ENCODE results near the gene HDDC3. TPM values are rescaled to one million over a fixed set of nuclear protein-coding genes. Genes with fewer than 3 reads are reported as not detected.

Gene HDDC3
- total and polyA plus RNA-seq, 2 donors (not counting 3 experiments of a cell fraction or from before 2014, with no cell fraction given) = 16.0 to 20.2 TPM

GRCh38 chr15:90905306-90906180, 26.8 kb downstream of the HDDC3 start:
- Histone ChIP-seq H2AFZ (ENCODE audit: low read depth, low read length) (no peak overlapping the region), H3K79me2 (ENCODE audit: control insufficient read depth, insufficient read depth, low read length) (peaks cover 4% of the 10 kb centered on the region), H3K9me1 (replicated peaks; ENCODE audit: control insufficient read depth, extremely low read depth, insufficient read depth, low read length) (no peaks in the 10 kb centered on the region), H3K27me3 (ENCODE audit: control insufficient read depth in 2 of 2, insufficient read depth in 2 of 2, low read length in 2 of 2) (no peaks in the 10 kb centered on the region), H3K4me1 (ENCODE audit: control insufficient read depth, extremely low read depth, insufficient read depth, low read length) (peaks cover 17% of the 10 kb centered on the region), H3K27ac (ENCODE audit: insufficient read depth, low read depth, low read length) (no peak overlapping the region), H3K9me3 (replicated peaks; ENCODE audit: control insufficient read depth, insufficient read depth, low read length) (no peaks in the 10 kb centered on the region), H3K4me2 (ENCODE audit: insufficient read depth, low read length) (no peak overlapping the region), H3K4me3 (replicated peaks in 1 of 3; ENCODE audit: insufficient read depth in 1 of 3, low read depth in 1 of 3, low read length in 3 of 3) (no peak overlapping the region), H3K9ac (replicated peaks; ENCODE audit: extremely low read depth, insufficient read depth, low read length) (no peak overlapping the region), H3K36me3 (ENCODE audit: control insufficient read depth in 2 of 2, extremely low read depth in 1 of 2, insufficient read depth in 2 of 2, low read length in 2 of 2) (peaks cover under 1 to 37% of the 10 kb centered on the region in 2 experiments), H4K20me1 (replicated peaks; ENCODE audit: control insufficient read depth, extremely low read depth, insufficient read depth, low read length) (no peaks in the 10 kb centered on the region)
- CTCF ChIA-PET = interaction anchor here (3.4 to 7.3 kb wide), 2 partner anchors 20 to 26 kb away, joined by 18 to 57 read pairs; partner anchors contain the start of gene HDDC3
- intact Hi-C loops (cut with micrococcal nuclease) = no loop called here
- no peak for DNase-seq (ENCODE audit: low read depth, low spot score)
- TF ChIP-seq POLR2AphosphoS5 (IDR thresholded peaks at IDR 0.05; ENCODE audit: insufficient read depth, low read depth, low read length) (no peak), GATA2 (IDR thresholded peaks at IDR 0.05; ENCODE audit: insufficient read depth, insufficient read length, low read depth, low read length) (no peak), JUN (IDR thresholded peaks at IDR 0.05; ENCODE audit: borderline replicate concordance, insufficient read depth, insufficient read length, low read depth) (no peak), MYC (IDR thresholded peaks at IDR 0.05; ENCODE audit: low read depth, low read length) (no peak), EZH2 (IDR thresholded peaks at IDR 0.05; ENCODE audit: borderline replicate concordance, low read depth, low read length, severe bottlenecking) (no peak), FOS (IDR thresholded peaks at IDR 0.05; ENCODE audit: borderline replicate concordance, insufficient read depth, low read length) (no peak), POLR2A (IDR thresholded peaks at IDR 0.05; ENCODE audit: low read depth, low read length) (no peak)
- TF ChIP-seq, protein P1, sequence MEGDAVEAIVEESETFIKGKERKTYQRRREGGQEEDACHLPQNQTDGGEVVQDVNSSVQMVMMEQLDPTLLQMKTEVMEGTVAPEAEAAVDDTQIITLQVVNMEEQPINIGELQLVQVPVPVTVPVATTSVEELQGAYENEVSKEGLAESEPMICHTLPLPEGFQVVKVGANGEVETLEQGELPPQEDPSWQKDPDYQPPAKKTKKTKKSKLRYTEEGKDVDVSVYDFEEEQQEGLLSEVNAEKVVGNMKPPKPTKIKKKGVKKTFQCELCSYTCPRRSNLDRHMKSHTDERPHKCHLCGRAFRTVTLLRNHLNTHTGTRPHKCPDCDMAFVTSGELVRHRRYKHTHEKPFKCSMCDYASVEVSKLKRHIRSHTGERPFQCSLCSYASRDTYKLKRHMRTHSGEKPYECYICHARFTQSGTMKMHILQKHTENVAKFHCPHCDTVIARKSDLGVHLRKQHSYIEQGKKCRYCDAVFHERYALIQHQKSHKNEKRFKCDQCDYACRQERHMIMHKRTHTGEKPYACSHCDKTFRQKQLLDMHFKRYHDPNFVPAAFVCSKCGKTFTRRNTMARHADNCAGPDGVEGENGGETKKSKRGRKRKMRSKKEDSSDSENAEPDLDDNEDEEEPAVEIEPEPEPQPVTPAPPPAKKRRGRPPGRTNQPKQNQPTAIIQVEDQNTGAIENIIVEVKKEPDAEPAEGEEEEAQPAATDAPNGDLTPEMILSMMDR (IDR thresholded peaks at IDR 0.05; ENCODE audit: extremely low read depth in 1 of 2, insufficient read depth in 1 of 2, low read depth in 1 of 2, low read length in 2 of 2) = no peak
- TF ChIP-seq, protein P2, sequence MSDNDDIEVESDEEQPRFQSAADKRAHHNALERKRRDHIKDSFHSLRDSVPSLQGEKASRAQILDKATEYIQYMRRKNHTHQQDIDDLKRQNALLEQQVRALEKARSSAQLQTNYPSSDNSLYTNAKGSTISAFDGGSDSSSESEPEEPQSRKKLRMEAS (IDR thresholded peaks at IDR 0.05; ENCODE audit: insufficient read depth, insufficient read length) = no peak
- dilution Hi-C loops (cut with MboI; ENCODE audit: extremely low pct_ligation_motif_present, low sequenced_read_pairs) = no loop called here
- POLR2A ChIA-PET = no interaction called here
- no peak for FAIRE-seq
- BruUV-seq (replicated peaks) = TSS peak; percentile 10
